HG02571 (cell line): ENCODE data around the gene SBF2.

ENCODE experiments used
- ATAC-seq: cut with Tn5 transposase; IDR thresholded peaks from one replicate; pipeline ENCODE4 v1.9.1; 2021; ENCODE audit warnings: mild to moderate bottlenecking, moderate library complexity; ENCODE audit not compliant: unreplicated experiment

Gene SBF2

DNA sequence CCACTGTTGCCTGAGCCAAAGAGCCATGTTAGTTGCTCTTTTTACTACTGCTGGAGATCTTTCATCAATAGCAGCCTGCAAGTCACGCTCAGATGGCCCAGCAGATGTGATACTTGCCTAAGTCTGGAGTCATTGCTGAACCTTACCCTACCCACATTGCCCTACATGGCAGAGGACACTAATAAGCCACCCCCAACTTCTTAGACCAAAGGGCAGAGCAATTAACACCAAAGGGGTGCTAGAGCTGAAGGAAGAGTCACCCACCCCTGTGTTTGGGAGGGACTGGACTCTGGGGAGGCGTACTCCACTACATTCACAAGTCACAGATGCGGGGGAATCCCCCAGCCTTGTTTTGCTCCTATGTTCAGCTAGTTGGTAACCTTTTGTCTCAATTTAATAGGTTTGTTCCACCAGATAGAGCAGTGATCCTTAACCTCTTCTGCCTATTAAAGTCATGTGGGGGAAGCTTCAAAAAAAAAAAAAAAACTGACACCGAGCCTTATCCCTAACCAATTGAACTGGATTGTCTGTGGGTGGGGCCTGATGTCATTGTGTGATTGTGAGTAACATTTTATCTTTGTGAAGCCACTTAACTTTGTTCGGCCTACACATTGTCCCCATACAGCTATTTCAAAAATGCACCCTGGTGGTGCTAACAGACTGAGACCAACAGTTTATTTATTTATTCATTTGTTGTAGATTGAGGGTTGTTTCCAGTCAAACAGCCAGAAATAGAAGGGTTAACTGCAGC lies 23.9 kb upstream of the SBF2 start:
- peak; percentile 50 for ATAC-seq

DNA sequence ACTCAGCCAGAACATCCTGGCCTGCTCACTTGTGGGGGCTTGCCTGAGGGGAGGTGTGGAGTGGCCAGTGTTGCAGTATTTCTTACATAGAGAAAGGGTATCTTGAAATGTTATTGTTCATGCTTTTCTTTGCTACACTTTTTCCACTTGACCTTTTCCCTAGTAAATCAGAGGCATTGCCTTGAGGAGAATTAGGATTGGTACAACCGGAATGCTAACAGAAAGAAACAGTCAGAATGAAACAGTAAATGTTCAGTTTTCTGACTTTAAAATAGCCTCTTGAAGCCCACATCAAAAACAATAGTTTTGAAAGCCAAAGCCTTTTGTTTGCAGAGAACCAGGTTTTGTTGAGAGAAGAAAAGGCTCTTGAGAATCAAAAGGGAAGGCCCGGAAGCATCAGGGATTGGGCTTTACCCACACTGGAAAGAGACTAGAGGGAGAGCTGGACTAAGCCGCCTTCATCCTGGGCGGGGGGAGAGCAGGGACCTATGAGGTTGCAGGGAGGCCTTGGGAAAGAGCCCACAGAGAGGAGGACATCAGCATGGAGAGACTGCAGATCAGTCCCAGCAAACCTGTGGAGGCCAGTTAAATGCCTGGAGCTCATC lies 23.2 kb upstream of the SBF2 start:
- ATAC-seq: peak; percentile 2

DNA sequence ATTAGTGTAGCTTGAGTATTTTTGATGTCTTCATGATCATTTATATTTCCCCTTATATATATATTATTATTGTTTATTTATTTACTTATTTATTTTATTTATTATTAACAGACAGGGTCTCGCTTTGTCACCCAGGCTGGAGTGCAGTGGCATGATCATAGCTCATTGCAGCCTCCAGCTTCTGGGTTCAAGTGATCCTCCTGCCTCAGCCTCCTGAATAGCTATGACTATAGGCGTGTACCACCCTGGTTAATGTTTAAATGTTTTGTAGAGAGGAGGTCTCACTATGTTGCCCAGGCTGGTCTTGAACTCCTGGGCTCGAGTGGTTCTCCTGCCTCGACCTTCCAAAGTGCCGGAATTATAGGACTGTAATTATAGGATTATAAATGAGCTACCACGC lies 21.1 kb upstream of the SBF2 start:
- ATAC-seq: no peak

DNA sequence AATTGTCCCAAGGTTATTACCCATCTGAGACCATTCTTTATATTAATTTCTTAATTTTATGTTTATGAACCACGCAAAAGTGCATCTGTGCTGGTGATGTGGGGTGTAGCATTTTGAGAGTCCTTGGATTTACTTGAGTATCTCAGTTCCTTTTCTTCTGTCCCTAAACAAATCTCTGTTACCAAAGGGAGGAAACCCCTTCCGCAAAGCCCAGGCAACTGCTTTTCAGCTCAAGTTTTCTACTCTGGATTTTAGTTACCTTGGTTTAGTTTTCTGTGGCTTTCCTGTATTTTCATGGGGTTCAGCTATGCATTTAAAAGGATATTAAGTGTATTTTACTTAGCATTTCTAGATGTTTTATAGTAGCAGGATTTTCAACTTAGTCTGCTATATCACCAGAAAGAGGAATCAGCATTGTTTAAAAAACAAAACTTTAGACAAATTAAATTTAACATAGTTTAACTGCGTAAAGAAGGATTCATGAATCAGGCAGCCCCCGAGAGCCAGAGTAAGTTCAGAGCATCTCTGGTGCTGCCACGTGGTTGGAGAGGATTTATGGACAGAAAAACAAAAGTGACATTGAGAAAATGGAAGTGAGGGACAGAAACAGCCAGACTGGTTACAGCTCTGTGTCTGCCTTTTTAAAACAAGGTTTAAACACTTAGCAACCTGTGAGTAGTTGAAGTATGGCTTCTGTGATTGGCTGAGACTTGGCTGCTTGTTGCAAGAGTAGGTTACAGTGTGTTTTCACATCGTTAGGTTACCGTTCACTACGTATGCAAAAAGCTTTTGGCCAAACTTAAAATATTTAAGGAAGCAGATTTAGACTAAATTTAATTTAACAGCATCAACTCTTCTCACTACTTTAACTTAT lies 20.4 kb upstream of the SBF2 start:
- ATAC-seq: peak; percentile 55

DNA sequence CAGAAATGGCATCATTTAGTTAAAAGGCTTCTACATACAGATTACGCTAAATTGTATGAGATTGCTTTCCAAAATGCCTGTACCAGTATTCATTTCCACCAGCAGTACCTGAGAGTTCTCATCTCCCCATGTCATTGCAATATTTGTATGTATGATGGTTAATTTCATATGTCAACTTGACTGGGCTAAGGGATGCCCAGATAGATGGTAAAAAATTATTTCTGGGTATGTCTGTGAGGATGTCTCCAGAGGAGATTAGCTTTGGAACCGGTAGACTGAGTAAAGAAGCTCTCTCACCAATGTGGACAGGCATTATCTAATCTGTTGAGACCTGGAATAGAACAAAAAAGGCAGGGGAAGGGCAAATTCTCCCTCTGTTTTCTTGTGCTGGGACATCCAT lies 17.8 kb upstream of the SBF2 start:
- ATAC-seq: no peak

DNA sequence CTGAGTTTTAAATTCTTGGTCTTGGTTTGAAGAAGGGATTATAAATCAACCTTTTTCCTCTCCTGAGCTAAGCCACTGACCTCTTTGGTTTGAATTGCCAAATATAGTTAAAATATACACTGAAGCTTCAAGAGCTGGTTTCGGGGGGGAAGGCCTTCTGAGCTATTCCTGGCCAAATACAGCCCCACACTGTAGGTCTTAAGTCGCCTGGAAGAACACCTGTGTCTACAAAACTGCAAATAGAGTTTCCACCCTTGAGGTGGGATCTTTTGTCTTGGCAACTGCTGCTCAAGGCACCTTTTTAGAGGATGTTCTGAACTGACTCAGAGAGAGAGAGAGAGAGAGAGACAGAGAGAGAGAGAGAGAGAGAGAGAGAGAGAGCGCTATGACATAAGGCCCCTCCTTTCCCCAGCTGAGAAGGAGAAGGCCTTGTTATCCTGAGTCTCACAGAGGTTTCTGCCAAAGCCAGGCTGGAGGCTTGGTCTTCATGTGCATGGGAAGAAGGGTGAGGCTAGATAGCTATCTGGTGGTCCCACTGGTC lies 16.4 kb upstream of the SBF2 start:
- no peak for ATAC-seq

DNA sequence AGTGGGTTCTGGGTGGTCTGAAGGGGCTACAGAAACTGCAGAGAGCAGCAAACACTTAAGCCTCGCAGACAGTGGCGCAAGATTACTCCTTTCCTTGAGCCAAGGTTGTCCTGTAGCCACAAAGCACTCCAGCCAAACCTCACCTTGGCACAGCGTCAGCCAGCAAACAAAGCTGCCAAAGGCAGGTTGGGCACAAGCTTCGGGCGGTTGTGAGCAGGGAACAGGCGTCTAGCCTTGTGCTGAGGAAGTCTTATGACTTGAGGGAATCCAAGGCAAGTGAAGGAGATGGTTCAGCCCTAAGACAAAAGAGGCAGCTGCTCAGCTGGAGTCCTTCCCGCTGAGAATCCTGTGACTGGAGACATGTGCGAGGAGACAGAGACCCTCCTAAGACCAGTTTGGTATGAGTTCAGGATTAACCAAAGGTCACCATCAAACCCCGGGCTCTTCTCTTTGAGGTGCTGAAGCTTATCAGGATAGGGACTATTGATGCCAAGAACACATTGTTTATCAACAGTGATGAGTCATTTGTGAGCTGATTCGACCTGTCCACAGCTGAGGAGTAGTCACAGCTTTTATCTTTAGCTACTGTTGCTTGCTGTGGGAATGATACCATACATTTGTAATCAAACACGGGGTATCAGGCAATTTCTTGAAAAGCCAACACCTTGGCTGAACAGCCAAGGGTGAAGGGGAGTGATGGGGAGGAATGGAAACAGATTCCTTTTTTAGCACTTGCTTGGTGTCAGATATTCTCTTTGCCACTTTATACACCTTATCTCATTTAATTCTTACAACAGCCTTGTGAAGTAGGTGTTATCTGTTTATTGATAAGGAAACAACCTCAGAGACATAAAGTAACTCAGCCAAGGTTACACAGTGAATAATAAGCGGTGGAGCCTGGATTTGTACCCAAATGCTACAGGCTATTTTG lies 15.4 kb upstream of the SBF2 start:
- no peak for ATAC-seq

DNA sequence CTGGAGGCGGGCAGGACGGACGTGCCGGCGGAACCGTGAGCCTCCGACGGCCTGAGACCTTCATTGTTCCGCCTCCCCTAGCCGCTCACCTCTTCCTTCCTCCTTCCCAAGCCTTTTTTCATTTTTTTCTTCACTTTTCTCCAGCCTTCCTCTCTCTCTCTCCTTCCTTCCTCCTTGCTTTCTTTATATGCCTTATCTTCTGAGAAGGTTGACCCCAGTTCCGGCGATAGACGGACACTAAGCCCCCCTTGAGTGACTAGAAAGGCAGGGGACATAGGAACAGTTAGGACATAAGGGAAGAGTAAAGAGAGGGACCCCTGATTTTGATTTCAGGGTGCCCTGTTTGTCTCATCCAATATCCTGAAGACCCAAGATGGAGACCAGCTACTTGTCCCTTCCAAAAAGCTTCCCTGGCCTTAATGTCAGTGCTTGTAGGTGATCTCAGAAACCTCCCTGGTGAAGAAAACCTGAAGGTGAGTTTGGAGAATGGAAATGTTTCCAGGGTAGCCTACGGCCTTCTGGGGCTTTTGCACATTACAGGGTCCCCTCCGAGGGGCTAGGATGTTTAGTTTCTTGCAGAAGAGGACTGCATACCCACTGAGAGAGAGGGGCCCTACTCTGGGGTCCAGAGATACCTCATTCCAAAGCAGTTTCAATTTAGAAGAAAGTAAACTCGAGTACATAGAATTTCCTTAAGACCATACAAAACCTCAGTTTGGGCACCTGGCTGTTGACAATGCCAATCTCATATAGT lies 14.4 kb upstream of the SBF2 start:
- ATAC-seq: no peak

DNA sequence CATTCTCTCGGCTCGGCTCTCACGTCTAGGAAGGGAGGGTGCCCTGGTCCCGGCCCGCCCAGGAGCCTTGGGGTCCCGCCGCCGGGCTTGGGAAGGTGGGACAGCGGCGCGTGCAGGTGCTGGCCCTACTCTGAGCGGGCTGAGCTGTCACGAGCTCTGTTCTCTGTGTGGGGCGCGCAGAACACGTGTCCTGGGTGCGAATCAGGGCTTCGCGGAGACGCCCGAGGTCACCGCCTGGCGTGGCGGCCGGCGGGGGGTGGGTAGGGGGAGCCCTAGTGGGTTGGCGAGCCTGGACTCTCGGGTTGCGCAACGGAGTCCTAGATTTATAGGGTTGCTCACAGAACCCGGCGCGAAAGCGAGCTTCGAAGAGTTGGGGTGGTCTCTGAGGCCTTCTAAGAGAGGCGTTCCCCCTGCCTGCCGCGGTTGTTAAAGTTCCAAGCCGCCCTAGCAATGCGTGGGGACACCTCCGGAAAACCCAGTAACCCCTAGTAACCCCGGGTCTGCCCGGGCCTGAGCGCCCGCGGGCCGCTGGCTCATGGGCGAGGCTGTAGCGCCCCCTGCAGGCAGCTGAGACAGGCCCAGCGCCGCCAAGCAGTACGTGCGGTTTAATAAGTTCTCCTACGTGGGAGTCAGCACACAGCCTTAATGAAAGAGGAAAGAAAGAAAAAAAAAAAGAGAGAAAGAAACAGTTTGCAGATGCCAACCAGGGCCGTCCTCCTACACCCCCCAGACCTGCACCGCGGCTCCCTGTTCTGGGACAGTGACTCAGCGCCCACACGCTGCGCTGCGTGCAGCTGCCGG lies 13.6 kb upstream of the SBF2 start:
- ATAC-seq: peak; percentile 49

DNA sequence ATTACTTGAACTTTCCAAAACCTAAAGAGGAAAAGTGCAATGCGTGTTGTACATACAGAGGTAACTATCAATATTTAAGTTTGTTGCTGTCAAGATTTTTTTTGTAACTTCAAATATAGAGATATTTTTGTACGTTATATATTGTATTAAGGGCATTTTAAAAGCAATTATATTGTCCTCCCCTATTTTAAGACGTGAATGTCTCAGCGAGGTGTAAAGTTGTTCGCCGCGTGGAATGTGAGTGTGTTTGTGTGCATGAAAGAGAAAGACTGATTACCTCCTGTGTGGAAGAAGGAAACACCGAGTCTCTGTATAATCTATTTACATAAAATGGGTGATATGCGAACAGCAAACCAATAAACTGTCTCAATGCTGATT lies 13.0 kb upstream of the SBF2 start:
- no peak for ATAC-seq

DNA sequence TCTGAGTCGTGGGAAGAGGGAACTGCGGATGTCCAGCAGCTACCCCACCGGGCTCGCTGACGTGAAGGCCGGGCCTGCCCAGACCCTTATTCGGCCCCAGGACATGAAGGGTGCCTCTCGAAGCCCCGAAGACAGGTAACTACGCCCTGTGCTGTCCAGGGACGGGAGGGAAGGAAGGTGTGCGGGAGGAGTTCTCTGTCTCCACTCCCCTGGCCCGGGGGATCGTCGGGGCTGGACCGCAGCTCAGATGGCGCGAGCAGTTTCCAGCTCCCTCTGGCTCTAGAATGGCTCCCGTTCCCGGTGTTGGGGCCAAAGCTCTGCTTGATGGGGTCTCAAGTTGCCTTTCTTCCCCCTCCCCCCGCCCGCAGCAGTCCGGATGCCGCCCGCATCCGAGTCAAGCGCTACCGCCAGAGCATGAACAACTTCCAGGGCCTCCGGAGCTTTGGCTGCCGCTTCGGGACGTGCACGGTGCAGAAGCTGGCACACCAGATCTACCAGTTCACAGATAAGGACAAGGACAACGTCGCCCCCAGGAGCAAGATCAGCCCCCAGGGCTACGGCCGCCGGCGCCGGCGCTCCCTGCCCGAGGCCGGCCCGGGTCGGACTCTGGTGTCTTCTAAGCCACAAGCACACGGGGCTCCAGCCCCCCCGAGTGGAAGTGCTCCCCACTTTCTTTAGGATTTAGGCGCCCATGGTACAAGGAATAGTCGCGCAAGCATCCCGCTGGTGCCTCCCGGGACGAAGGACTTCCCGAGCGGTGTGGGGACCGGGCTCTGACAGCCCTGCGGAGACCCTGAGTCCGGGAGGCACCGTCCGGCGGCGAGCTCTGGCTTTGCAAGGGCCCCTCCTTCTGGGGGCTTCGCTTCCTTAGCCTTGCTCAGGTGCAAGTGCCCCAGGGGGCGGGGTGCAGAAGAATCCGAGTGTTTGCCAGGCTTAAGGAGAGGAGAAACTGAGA lies 12.2 kb upstream of the SBF2 start:
- no peak for ATAC-seq

DNA sequence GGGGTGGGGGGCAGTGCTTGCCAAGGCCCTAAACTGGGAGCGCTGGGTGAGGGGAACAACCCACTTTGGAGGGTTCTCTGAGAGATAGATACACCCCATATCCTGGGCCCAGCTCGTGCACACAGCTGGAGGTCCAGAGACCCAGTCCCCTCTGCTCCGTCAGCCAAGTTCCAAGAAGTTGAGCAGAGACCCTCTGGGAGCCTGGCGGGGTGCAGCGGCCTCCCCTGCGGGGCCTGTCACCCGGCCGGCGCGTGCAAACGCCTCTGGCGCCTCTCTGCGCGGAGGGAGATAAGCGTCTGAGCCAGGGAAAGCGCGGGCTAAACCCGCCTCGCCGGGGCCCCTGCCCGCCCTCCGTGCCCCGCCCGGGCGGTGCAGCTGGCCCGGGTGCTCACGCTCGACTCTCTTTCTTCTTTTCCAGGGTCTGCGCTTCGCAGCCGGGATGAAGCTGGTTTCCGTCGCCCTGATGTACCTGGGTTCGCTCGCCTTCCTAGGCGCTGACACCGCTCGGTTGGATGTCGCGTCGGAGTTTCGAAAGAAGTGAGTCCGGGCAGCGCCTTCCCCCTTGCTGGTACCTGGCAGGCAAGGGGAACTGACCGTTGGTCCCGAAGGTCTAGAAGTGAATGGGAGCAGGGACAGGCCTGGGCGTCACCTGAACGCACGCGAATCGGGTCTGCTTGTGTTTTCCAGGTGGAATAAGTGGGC lies 11.4 kb upstream of the SBF2 start:
- ATAC-seq: no peak

DNA sequence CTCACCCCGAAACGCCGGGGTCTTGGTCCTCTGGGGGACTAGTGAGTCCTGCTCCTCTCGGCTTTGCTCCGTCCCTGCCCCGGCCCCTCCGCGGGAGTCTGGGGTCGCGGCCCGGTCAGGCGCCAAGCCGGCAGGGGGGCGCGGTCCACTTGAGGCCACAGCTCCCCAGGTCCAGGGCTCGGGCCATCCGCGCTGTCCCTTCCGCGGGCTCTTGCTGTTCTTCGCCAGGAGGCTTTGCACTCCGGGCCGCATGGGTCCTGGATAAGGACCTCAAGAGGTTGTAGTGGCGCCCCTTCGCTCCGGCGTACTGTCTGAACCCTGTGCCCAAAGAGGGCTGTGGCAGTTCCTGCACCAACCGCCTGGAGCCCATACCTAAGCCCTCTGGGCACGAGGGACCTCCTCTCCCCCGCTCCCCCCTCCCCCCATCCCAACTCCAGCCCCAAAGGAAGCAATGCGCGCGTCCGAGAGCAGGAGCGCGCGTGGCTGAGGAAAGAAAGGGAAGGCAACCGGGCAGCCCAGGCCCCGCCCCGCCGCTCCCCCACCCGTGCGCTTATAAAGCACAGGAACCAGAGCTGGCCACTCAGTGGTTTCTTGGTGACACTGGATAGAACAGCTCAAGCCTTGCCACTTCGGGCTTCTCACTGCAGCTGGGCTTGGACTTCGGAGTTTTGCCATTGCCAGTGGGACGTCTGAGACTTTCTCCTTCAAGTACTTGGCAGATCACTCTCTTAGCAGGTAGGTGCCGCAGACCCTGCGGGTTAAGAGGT lies 10.7 kb upstream of the SBF2 start, which contains the start of gene ADM:
Gene ADM (plus strand): TSS at position 579 of the 767 bp plus-strand sequence. CDS start 628 bp downstream, outside the sequence.
- no peak for ATAC-seq

DNA sequence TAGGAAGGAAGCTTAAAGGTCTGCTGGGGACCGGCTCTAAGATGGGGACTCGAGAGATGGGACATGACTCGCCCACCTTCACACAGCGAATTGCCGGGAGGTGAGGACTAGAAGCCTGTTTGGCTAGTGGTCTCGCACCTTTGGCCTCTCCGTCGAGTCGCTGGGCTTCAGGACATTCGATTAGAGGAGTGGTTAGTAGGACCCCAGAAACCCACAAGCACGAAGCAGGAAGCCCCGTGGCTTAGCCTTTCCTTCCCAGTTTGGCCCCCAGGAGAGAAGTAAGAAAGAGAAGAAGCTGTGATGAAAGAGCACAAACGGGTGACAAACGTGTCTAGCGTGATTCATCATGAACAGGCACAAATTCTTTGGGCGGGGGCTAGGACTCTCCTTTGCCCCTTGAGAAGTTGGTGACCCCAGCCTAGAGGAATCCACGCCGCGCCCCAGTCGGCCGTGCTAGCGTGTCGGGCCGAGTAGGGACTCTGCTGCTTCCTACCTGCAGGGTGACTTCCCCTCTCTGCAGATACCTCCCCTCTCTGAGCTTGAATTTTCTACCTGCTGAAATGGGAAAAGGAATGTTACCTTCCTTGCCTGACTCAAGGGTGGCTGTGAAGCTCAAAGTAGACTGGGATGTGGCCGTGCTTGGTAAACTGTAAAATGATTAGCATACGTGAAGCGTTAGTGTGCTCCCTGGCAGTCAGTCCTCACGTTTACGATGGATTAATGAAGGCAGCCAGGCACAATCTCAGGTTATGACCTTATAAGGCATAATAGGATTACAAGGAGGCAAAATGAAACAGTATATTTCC lies 9.7 kb upstream of the SBF2 start:
- no peak for ATAC-seq

DNA sequence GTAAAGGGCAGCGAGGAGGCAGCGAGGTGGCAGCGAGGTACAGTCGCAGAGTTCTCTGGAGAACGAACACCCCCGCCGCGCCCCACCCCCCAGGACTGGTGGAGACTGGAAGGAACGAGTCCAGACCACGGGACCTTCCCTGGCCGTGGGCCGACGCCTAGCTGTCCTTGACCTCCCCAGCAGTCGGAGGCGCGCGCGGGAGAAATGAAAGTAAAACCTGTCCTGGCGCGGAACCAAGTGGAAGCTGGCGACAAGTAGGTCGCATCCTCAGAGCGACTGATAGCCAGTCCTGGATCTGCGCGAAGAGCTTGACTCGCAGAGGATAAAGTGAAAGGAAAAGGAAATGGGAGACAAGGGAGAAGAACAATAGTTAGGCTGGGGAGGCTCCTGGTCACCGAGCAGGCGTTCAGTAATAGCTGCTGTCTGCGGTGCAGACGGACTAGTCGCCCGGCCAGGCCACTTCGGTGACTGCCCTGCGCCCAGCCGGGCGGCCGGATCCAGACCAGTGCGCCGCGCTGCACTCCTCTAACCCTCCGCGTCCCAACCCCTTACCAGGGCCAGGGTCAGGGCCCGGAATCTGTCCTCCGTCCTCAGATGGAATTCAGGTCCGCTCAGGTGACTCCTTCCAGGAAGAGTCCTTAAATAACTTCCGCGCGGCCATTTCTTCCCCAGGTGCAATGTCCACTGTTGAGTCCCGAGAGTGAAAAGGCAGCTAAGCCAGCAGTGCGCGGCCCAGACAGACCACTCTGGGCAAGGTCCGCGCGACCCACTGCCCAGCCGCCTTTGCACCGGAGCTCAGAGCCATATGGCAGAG lies 8.9 kb upstream of the SBF2 start:
- no peak for ATAC-seq
